ENCODE results near the gene KXD1.

- TF ChIP-seq CTCF (IDR thresholded peaks at IDR 0.05; ENCODE audit: insufficient read depth, low read length, poor library complexity, severe bottlenecking) (no peak), EZH2phosphoT487 (conservative IDR thresholded peaks at IDR 0.05; ENCODE audit: low read length) (no peak)
Observed at GRCh38 chr19:18526316-18526715, 31.4 kb upstream of the KXD1 start.

Data from SU-DHL-6 (cell line).